NCI-H510A treated with DMSO at 0.1 percent for 48 hours (cell line): ENCODE data around the gene CKAP2L.
"Not testable (repeated sequence)": the region's sequence is repeated elsewhere in the genome, so short reads cannot be mapped to it uniquely, and the experiment has no call there.

Experiments
- DNase-seq: peaks from one replicate; lab custom pipeline; 2025; lab: John Stamatoyannopoulos, UW

CKAP2L gene

DNA sequence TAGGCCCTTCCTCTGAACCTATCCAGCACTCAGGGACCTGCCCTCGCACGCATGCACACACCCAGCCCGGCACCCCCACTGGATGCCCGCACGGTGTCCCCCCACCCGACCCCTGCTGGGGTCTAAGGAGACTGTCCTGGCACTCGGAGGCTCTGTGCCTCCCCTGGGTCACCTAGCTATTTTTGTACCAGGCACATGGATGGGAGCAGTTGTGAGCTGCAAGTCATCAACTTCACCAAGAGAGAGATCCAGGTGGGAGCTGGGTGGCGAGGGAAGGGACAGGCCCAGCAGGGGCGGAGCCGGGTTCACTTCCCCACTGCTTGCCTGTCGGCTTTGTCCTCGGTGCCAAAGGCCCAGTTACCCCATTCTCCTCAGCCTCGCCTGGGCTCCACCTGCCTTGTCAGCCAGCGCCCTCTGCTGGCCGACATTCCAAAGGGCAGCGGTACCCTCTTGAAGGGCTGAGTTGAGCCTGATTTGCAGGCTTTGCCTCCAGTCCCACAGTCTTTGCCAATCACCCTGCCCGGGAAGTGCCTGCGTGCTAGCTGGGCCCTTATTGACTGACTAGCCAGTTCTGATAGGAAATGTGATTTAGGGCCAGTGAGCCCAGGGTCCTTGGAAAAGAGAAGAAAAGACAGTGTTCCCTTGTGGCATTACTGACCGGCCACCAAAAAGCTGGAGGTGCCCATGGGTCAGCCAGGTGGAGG is 37.8 kb downstream of the CKAP2L start:
- DNase-seq = peak; percentile 93

DNA sequence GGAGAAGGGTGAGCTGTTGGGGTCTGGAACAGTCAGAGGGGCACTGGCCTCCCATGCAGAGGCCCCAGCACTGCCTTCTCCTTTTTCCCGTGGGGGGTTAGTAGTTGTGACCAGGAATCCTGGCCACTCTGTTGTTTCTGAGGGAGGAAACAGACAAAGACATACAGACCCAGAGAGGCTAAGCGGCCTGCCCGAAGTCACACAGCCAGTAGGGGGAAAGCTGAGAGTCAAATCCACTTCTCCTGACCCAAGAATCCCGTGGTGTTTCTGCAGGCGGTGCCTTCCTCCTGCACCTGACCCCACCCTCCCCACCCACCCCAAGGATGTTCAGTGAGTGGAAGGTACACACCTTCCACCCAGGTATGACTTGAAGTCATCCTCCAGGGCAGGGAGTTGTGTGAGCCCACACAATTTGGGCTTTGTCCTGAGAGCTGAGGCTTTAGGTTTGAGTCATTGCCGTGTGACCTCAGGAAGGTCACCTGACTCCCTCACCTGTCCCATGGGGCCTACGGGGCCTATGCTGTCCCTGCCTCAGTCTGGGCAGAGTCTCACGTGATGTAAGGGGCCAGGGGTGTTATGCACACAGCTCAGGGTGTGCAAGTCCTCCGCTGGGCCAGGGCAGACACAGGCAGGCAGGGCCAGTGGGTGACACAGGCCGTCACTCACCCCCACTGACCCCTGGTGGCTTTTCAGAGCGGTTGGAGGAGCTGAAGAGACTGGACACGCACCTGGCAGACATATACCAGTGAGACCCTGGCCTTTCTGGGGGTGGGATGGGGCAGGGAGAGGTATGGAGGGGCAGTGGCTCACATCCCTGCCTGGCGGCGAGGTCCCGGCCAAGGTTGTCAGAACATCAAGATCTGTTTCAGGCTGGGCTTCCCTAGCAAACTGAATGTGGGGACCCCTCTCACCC is 38.6 kb downstream of the CKAP2L start:
- no peak for DNase-seq

DNA sequence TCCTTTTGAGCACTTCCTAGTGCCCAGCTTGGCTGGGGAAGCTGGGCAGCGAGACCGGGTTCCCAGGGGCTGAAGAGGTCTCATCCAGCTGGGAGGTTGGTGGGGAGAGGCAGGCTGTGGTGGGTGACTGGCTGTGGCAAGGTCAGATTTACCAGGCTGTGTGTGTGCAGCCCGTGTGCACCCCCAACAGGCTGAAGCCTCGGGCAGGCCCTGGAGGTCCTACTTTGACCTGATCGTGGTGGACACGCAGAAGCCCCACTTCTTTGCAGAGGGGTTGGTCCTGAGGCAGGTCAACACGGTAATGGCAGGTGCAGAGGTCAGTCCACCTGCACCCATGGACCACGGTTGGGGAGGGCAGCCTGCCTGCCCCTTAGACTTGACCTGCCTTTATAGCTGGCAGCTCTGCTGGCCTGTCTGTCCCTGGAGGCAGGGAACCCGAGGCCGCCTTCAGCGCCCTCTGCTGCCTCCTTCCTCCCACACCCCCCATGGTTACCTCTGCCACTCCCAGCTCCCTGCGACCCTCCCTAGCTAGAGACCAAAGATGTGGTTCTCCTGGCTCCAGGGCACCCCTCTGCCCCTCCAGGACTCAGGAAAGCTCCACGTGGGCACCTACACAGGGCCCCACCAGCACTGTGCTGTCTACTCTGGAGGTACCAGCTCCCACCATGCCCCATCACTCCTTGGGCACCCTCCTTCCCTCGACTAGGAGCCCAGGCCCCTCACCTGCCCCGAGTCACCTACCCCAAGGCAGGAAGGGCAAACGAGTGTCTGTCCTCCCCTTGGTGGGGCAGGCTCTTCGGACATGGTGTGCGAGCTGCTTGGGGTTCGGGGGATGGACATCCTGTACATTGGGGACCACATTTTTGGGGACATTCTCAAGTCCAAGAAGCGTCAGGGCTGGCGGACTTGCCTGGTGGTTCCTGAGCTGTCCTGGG is 39.6 kb downstream of the CKAP2L start:
- DNase-seq = no peak

DNA sequence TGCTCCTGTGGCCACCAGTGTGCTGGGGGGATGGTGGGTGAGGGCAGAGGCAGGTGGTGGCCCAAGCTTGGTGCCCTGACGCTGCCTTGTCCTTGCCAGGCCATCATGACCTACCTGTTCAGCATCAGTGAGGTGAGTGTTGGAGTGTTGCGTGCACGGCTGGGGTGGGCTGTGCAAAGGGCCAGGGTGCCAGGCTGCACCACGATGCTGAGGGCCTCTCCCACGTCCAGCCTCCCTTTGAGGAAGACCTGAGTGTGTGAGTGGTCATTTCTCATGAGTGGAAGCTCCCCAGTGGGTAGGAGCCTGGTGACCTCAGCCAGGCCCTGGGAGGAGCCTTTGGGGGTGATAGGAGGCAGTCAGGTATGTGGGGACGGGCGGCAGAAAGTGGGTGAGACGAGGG is 40.4 kb downstream of the CKAP2L start:
- DNase-seq = no peak

DNA sequence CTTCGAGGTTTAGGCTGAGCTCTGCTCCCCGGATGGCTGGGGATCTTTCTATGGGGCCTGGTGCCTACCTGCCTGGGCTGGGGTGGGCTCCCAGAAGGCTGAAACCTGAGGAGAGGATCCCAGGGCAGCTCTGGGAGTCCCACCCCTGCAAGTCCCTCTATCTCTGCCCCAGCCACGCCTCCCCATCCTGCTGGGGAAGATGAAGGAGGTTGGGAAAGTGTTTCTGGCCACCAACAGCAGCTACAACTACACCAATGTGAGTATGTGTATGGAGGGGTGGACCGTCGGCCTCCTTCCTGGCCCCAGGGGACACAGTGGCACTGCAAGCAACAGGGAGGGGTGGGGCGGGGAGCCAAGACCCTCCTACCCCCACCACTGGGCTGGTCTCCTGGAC is 40.9 kb downstream of the CKAP2L start:
- no peak for DNase-seq

DNA sequence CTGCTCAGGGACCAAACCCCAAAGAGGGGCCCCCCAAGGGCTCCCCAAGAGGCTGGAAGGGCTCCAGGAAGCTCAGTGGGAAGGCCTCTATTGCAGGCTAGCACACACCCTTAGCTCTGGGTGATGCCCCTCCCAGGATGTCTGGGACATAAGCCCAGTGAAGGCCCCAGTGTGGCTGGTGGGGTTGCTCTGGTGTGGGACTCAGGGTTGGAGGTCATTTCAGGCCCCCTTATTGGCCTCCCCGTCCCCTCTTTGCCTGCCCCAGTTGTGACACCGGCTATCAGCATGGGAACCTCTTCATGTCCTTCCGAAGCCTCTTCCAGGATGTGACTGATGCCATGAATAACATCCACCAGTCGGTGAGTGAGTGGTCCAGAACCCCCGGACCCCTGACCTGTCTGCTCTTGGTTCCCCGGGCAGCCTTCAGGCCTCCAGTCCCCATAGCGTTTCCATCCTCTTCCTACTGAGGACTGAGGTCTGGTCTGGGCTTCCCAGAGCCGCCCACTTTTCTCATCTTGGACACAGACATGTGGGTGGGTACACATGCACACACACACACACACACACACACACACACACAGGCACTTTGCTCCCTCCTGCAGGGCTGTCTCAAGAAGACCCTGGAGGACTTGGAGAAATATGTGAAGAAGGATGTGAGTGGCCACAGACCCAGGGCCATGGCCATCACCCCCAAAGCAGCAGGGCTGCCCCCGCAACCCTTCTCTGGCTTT is 41.4 kb downstream of the CKAP2L start:
- no peak for DNase-seq

DNA sequence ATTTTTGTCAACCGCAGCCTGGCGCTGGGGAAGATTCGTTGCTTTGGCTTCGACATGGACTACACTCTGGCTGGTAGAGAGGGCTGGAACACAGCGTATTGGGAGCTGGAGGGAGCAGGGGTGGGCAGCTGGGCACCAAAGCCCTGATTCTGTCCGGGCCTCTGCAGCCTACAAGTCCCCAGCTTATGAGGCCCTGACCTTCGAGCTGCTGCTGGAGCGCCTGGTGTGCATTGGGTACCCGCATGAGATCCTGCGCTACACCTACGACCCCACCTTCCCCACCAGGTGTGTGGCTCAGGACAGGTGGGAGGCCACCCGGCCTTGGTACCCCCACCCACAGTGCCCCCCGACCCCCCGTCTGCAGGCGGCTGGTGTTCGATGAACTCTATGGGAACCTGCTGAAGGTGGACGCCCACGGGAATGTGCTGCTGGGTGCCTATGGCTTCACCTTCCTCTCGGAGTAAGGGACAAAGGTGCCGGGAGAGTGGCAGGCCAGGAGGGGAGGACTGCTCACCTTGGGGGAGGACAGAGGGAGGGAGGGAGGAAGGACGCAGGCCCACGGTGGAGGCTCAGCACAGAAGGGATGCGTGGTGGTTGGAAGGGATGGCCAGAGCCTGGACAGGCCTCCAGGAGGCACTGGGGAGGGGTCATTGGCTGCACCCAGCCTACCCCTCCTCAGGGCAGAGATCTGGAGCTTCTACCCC is 42.4 kb downstream of the CKAP2L start:
- no peak for DNase-seq

DNA sequence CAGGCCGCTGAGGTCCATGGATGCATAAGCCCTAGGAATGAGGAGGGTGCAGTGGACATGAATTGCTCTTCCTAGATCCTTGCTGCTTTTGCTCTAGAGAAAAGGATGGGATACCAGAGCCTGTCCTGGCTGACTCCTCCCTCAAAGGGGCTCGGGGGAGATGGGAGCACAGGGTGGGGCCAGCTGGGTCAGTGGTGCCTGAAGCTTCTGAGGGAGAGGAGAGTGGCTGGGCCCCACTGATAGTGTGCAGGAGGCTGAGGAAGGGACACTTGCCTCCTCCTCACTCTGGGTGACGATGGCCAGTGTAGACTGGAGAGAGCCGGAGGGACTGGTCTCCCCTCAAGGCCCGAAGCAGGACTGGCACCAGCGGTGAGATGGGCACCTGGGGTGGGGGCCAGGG is 43.6 kb downstream of the CKAP2L start, which contains the start of gene NT5DC4:
NT5DC4 (plus strand) TSS at position 236 of the 400 bp plus-strand sequence; CDS start at position 296, 60 bp downstream.
- no peak for DNase-seq

DNA sequence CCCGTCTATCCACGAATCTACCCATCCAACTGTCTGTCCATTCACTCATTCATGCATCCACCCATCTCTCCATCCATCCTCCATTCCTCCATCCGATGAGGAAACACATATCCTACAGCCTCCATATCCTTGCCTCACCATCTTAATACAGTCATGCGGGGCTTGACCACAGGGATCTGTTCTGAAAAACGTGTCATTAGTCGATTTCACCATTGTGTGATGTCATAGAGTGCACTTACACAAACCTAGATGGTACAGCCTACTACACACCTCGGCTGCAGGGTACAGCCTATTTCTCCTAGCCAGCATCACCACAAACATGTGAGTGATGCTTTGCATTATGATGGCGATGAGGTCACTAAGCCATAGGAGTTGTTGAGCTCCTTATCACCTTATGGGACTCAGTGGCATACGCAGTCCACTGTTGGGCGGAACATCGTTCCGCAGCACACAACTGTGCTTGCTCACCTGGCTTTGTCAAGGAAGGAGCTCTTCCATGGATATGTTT is 45.5 kb downstream of the CKAP2L start:
- DNase-seq = no peak

DNA sequence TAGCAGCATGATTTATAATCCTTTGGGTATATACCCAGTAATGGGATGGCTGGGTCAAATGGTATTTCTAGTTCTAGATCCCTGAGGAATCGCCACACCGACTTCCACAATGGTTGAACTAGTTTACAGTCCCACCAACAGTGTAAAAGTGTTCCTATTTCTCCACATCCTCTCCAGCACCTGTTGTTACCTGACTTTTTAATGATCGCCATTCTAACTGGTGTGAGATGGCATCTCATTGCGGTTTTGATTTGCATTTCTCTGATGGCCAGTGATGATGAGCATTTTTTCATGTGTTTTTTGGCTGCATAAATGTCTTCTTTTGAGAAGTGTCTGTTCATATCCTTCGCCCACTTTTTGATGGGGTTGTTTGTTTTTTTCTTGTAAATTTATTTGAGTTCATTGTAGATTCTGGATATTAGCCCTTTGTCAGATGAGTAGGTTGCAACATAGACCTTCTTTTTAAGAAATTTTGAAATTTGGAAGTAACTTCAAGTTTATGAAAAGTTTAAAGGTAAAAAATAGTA is 47.5 kb downstream of the CKAP2L start:
- not testable (repeated sequence) for DNase-seq

DNA sequence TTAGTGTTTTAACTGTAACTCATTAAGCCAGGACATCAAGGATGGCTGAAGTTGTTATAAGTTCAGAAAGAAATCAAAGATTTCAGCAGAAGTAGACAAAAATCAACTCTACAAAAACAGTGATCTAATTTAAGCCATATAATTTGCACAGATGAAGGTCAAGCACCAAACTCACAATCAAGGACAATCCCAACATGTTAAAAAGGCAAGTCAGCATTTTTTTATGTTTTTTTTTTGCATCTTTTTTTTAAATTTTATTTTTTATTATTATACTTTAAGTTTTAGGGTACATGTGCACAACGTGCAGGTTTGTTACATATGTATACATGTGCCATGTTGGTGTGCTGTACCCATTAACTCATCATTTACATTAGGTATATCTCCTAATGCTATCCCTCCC is 48.3 kb downstream of the CKAP2L start:
- DNase-seq = not testable (repeated sequence)

DNA sequence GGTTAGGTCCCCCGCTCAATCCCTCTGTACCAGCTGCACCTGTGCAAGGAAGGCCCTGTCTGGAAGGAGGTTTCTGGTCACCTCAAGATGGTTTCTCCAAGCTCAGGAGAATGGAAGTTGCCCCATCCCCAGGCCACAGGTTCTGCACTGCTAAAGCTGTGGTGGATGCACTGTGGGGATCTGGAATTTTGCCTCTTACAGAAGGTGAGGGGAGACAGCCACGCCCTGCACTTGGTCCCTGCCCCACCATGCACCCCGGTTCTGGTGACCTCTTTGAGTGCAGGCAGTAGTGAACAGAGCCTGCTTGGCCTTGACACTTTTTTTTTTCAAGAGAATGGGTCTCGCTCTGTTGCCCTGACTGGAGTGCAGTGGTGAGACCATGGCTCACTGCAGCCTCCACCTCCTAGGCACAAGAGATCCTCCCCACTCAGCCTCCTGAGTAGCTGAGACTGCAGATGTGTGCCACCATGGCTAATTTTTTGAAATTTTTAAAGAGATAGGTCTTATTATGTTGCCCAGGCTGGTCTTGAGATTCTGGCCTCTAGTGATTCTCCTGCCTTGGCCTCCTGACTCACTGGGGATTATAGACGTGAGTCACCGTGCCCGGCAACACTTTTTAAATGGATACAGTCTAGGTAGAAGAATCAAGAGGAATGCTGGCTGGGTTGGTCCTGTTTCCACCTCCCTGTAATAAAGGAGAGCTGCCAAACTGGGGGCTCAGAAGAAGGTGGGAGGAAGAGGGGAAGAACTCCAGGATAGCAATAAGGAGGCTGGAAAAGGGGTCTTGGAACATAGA is 49.4 kb downstream of the CKAP2L start:
- DNase-seq = no peak

DNA sequence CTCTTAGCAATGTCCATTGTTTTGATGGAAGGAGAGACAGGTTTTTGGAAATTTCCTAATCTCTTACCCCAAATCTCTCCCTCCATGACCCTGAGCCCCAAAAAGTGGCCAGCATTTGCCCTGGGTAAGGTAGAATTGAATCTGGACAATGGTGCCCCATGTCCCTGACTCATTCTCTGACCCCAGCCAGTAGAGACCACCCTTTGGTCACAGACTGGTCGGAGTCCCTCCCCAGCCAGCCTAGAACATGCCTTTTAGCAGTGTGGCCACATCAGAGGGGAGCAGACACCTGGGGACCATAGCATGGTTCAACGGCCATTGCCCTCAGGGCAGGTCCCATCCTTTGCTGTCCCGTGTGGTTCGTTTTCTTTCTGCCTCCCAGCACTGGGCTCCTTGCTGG is 50.1 kb downstream of the CKAP2L start:
- no peak for DNase-seq

DNA sequence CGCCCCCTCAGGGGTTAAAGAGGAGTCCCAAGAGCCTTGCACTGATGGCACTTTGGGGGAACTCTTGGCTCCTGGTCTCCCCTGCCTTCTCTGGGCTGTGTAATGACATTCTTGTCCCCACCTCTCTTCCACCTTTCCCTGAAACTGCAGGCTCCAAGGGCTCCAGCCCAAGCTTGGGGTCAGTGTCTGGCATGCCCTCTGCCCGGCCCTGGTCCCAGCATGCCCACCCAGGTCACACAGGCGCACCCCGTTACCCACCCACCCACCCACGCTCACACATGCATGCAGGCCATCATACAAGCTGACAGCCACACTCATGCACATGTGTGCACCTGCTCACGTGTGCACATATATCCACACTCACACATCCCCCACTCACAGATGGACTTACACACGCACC is 50.5 kb downstream of the CKAP2L start:
- no peak for DNase-seq

DNA sequence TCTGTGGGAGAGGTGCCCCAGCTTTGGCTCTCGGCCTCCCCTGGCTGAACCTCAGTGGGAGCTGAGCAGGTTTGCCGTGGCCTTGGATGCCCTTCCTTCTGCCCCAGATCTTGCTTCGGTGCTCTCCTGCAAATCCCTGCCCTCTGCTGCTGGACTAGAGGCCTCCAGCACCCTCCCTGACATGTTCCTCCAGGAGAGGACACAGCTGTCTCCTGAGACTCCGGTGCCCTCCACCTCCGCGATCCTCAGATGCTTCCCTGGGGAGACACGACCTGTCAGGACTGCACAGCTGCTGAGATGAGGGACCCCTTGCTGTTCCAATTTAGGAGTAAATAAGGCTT is 50.9 kb downstream of the CKAP2L start:
- DNase-seq = no peak

DNA sequence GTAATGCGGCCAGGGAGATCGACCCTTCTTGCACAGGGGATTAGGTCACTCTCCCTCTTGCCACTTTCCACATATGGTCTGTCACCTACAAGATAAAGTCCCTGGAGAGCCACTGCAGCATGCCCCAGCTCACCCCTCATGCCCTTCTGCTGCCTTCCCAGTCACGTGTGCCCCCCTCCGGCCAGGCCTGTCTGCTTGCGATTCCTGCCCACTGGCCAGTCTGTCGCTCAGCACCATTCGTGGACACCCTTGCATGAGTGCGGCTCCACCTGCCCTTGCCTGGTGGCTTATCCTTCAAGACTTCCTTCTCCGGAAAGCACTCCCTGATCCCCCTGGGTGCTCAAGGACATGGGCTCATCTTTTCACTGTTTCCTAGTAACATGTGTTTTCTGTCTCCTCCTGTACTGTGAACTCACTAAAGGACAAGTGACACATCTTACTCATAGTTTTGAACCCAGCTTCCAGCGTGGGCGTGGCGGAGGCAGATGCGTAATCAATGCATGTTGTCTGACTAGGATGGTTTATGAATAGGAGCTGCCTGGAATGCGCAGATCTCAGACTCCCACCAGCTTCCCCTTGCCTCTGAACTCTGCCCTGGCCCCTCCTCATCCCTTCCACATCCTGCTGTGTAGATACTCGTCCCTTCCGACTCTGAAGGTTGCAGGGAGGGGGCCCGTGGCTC is 51.4 kb downstream of the CKAP2L start:
- DNase-seq = no peak

DNA sequence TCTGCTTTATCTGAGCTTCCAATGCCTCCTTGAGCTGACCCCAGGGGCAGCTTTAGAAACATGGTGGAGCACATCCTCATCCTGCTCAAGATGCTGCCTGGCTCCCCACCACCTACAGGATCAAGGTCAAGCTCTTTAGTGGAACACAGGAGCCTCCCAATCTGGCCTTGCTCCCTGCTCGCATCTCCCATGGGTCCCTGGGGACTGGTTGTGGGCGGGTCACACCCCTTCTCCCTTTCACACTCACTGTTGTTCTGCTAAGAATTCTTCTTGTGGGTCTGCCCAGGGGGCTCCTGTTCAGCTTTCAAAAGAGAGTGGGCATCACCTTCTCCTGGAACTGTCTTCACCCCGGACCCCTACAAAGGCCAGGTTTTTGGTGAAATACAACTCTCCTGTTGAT is 51.9 kb downstream of the CKAP2L start:
- DNase-seq = no peak

DNA sequence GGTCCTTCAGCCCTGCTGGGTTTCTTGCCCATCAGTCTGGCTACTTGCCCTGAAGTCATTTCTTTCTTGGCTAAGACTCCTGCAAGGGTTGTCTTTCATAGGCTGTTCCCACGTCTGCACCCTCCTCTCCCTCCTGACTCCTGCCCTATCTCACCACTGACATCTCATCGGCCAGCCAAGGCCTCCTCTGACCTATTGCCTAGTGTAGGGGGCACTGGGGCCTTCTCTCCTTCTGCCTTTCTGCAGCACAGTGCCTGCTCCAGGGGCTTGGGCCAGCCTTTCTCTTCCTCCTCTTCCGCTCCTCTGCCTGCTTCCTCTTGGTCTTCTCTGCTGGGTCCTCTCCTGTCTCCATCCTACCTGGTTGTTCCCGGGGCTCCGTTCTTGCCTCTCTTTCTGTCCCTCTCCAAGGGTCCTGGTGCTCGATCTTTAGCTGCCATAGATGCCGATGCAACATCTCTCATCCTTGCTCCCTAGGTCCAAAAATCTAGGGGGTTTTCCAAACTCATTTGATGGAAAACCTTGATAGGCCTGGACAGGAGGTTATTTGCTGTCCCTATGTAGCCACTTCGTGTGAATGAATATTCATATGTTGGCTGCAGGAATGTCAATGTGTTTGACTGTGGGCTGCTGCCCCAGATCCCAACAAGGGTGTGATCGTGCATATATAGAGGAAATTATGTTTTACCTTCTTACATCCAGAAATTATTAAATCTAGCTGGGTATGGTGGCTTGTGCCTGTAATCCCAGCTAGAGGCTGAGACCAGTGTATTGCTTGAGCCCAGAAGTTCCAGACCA is 53.3 kb downstream of the CKAP2L start:
- DNase-seq = no peak
